ENCODE results near the gene COA6. TPM values are rescaled to one million over a fixed set of nuclear protein-coding genes. Genes with fewer than 3 reads are reported as not detected.

COA6 gene
- total RNA-seq, 1 experiment from 2014 or later: 47.9 TPM

DNA sequence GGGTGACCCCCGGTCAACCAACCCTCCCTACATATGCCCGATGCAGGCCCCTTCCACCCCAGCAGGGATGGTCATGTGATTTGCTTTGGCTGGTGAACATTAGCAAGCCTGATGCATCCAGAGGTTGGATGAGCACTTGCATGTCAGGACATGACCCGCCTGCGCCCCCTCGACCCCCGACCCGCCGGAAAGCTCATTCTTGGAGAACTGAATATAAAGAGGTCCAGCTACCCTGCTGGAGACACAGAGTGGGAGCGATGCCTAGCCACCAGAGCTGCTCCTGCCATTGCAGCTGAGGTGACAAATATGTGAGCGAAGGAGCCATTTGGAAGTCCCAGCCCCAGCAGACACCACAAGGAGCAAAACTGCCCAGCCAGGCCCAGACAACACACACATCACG lies 39.6 kb downstream of the COA6 start:
- POLR2A ChIA-PET: no interaction called here
- Mint-ChIP-seq H3K4me1 (peaks cover 6% of the 10 kb centered on the region), H3K27ac (peak overlapping the region; percentile 84), H3K27me3 (ENCODE audit: low read depth) (no peaks in the 10 kb centered on the region), H3K4me3 (no peak overlapping the region), H3K36me3 (peaks cover 7% of the 10 kb centered on the region), H3K9me3 (no peaks in the 10 kb centered on the region)
- TF ChIP-seq, protein P1, sequence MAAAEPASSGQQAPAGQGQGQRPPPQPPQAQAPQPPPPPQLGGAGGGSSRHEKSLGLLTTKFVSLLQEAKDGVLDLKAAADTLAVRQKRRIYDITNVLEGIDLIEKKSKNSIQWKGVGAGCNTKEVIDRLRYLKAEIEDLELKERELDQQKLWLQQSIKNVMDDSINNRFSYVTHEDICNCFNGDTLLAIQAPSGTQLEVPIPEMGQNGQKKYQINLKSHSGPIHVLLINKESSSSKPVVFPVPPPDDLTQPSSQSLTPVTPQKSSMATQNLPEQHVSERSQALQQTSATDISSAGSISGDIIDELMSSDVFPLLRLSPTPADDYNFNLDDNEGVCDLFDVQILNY (CRISPR knock-in tag; IDR thresholded peaks at IDR 0.05): no peak
- DNase-seq (ENCODE audit: low spot score) (no peak), ATAC-seq (no peak)
- CTCF ChIA-PET: no interaction called here

DNA sequence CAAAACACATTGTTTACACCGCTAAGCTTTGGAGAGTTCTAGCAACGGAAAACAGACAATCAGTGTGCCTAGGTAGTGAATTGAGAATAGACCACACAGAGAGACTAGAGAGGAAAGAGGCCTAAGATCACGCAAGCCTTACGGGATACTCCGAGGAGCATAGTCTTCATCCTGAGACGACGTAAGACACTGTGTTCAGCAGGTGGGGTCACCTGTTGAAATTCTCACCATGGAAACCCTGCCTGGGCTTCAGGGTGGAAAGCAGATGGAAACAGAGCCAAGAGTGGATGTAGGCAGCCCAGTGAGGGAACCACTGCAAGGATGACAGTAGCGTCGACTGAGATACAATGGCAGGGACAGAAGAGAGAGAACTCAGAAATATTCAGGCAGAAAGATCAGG lies 40.2 kb downstream of the COA6 start:
- H3K9me3 Mint-ChIP-seq: no peaks in the 10 kb centered on the region
- TF ChIP-seq JUN (CRISPR knock-in tag; IDR thresholded peaks at IDR 0.05) (no peak), SMAD3 (CRISPR knock-in tag; IDR thresholded peaks at IDR 0.05; ENCODE audit: borderline replicate concordance) (no peak), TP53 (CRISPR knock-in tag; IDR thresholded peaks at IDR 0.05) (no peak), NR1H2 (CRISPR knock-in tag; IDR thresholded peaks at IDR 0.05) (no peak), GABPB1 (CRISPR knock-in tag; IDR thresholded peaks at IDR 0.05) (no peak), TCF7 (CRISPR knock-in tag; IDR thresholded peaks at IDR 0.05; ENCODE audit: low read depth) (no peak), ATF1 (CRISPR knock-in tag; IDR thresholded peaks at IDR 0.05) (no peak), OVOL2 (CRISPR knock-in tag; IDR thresholded peaks at IDR 0.05; ENCODE audit: borderline replicate concordance) (no peak), ZNF138 (CRISPR knock-in tag; conservative IDR thresholded peaks at IDR 0.05) (no peak), ZNF416 (CRISPR knock-in tag; IDR thresholded peaks at IDR 0.05) (no peak), ZNF317 (CRISPR knock-in tag; IDR thresholded peaks at IDR 0.05; ENCODE audit: borderline replicate concordance, low read depth) (no peak), FOXP1 (CRISPR knock-in tag; IDR thresholded peaks at IDR 0.05; ENCODE audit: borderline replicate concordance) (no peak)
- TF ChIP-seq, protein P2, sequence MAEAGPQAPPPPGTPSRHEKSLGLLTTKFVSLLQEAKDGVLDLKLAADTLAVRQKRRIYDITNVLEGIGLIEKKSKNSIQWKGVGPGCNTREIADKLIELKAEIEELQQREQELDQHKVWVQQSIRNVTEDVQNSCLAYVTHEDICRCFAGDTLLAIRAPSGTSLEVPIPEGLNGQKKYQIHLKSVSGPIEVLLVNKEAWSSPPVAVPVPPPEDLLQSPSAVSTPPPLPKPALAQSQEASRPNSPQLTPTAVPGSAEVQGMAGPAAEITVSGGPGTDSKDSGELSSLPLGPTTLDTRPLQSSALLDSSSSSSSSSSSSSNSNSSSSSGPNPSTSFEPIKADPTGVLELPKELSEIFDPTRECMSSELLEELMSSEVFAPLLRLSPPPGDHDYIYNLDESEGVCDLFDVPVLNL (CRISPR knock-in tag; IDR thresholded peaks at IDR 0.05; ENCODE audit: borderline replicate concordance, low read depth): no peak
- TF ChIP-seq, protein P3, sequence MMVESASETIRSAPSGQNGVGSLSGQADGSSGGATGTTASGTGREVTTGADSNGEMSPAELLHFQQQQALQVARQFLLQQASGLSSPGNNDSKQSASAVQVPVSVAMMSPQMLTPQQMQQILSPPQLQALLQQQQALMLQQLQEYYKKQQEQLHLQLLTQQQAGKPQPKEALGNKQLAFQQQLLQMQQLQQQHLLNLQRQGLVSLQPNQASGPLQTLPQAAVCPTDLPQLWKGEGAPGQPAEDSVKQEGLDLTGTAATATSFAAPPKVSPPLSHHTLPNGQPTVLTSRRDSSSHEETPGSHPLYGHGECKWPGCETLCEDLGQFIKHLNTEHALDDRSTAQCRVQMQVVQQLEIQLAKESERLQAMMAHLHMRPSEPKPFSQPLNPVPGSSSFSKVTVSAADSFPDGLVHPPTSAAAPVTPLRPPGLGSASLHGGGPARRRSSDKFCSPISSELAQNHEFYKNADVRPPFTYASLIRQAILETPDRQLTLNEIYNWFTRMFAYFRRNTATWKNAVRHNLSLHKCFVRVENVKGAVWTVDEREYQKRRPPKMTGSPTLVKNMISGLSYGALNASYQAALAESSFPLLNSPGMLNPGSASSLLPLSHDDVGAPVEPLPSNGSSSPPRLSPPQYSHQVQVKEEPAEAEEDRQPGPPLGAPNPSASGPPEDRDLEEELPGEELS (CRISPR knock-in tag; IDR thresholded peaks at IDR 0.05): no peak
- TF ChIP-seq, protein P4, sequence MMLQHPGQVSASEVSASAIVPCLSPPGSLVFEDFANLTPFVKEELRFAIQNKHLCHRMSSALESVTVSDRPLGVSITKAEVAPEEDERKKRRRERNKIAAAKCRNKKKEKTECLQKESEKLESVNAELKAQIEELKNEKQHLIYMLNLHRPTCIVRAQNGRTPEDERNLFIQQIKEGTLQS (CRISPR knock-in tag; conservative IDR thresholded peaks at IDR 0.05): no peak
- TF ChIP-seq, protein P5, sequence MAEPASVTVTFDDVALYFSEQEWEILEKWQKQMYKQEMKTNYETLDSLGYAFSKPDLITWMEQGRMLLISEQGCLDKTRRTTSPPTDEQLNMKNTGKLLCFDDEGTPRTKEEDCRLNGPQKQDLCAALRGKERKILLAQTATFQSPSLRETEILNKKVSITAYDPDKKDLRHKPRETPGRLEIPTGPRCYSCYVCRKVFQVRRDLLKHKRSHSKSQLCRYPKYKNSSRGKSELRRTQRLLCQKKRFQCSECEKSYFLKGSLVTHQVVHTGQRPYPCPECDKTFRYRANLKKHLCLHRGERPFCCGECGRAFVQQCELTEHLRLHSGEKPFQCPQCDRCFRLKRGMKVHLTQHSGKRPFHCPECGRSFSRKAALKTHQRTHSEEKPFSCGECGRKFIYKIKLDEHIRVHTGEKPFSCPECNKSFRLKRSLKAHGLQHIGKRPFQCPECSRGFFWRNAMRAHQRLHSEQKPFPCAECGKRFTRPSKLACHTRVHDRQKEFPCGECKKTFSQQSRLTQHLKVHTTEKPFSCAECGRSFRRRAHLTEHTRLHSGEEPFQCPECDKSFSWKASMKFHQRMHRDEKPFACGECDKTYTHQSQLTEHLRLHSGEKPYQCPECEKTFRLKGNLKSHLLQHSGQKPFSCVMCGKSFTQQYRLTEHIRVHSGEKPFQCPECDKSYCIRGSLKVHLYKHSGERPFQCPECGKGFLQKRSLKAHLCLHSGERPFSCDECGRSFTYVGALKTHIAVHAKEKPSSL (CRISPR knock-in tag; conservative IDR thresholded peaks at IDR 0.05): no peak
- TF ChIP-seq, protein P6, sequence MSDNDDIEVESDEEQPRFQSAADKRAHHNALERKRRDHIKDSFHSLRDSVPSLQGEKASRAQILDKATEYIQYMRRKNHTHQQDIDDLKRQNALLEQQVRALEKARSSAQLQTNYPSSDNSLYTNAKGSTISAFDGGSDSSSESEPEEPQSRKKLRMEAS (CRISPR knock-in tag; IDR thresholded peaks at IDR 0.05): no peak
- TF ChIP-seq, protein P7, sequence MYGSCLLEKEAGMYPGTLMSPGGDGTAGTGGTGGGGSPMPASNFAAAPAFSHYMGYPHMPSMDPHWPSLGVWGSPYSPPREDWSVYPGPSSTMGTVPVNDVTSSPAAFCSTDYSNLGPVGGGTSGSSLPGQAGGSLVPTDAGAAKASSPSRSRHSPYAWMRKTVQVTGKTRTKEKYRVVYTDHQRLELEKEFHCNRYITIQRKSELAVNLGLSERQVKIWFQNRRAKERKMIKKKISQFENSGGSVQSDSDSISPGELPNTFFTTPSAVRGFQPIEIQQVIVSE (CRISPR knock-in tag; IDR thresholded peaks at IDR 0.05; ENCODE audit: borderline replicate concordance): no peak
- H3K27me3 Mint-ChIP-seq (ENCODE audit: low read depth): no peaks in the 10 kb centered on the region
- no peak overlapping the region for H3K4me3 Mint-ChIP-seq
- H3K4me1 Mint-ChIP-seq: peaks cover 6% of the 10 kb centered on the region
- H3K36me3 Mint-ChIP-seq: peaks cover 7% of the 10 kb centered on the region
- peak overlapping the region; percentile 80 for H3K27ac Mint-ChIP-seq
- POLR2A ChIA-PET: no interaction called here
- DNase-seq (ENCODE audit: low spot score) (no peak), ATAC-seq (no peak)
- CTCF ChIA-PET: no interaction called here

Measured in WTC11 (cell line).